ENCODE data around the gene XPO4. TPM values are rescaled to one million over a fixed set of nuclear protein-coding genes. Genes with fewer than 3 reads are reported as not detected.

XPO4 gene
- total and polyA plus RNA-seq, 2 donors (not counting 1 experiment from before 2014, with no cell fraction given): 10.5 to 17.2 TPM

GRCh38 chr13:20803180-20803965, 99.2 kb downstream of the XPO4 start:
- DNase-seq (ENCODE audit: low read depth in 2 of 2): no peak
- Histone ChIP-seq H3K9me3 (ENCODE audit: control insufficient read depth, insufficient read depth, low read depth, low read length) (no peaks in the 10 kb centered on the region), H2AFZ (ENCODE audit: low read length) (no peak overlapping the region), H3K9ac (ENCODE audit: insufficient read depth, low read length) (no peak overlapping the region), H3K4me2 (ENCODE audit: extremely low read depth, insufficient read depth, low read length) (no peak overlapping the region), H3K27me3 (ENCODE audit: control insufficient read depth, insufficient read depth, low read length) (no peaks in the 10 kb centered on the region), H3K36me3 (ENCODE audit: control insufficient read depth, insufficient read depth, low read length) (peaks cover 3% of the 10 kb centered on the region), H3K79me2 (ENCODE audit: control insufficient read depth, insufficient read depth, low read length) (no peaks in the 10 kb centered on the region), H3K4me3 (replicated peaks in 1 of 4; ENCODE audit: control extremely low read depth in 1 of 4, insufficient read depth in 1 of 4, low read depth in 3 of 4, low read length in 4 of 4) (no peak overlapping the region), H3K4me1 (ENCODE audit: control insufficient read depth, extremely low read depth, insufficient read depth, low read length) (peaks cover 3% of the 10 kb centered on the region), H3K27ac (ENCODE audit: insufficient read depth, low read length) (no peak overlapping the region), H4K20me1 (ENCODE audit: control insufficient read depth, extremely low read depth, insufficient read depth, low read length) (no peaks in the 10 kb centered on the region)
- TF ChIP-seq EZH2 (IDR thresholded peaks at IDR 0.05; ENCODE audit: low read length, missing control alignments): no peak
- TF ChIP-seq, protein P1, sequence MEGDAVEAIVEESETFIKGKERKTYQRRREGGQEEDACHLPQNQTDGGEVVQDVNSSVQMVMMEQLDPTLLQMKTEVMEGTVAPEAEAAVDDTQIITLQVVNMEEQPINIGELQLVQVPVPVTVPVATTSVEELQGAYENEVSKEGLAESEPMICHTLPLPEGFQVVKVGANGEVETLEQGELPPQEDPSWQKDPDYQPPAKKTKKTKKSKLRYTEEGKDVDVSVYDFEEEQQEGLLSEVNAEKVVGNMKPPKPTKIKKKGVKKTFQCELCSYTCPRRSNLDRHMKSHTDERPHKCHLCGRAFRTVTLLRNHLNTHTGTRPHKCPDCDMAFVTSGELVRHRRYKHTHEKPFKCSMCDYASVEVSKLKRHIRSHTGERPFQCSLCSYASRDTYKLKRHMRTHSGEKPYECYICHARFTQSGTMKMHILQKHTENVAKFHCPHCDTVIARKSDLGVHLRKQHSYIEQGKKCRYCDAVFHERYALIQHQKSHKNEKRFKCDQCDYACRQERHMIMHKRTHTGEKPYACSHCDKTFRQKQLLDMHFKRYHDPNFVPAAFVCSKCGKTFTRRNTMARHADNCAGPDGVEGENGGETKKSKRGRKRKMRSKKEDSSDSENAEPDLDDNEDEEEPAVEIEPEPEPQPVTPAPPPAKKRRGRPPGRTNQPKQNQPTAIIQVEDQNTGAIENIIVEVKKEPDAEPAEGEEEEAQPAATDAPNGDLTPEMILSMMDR (conservative IDR thresholded peaks at IDR 0.05 in 1 of 2, IDR thresholded peaks at IDR 0.05 in 1 of 2; ENCODE audit: low read depth in 1 of 2, low read length in 2 of 2): no peak

GRCh38 chr13:20801707-20802106, 100.8 kb downstream of the XPO4 start:
- TF ChIP-seq, protein P1 (conservative IDR thresholded peaks at IDR 0.05 in 1 of 2, IDR thresholded peaks at IDR 0.05 in 1 of 2; ENCODE audit: low read depth in 1 of 2, low read length in 2 of 2): no peak
- no peak for TF ChIP-seq EZH2 (IDR thresholded peaks at IDR 0.05; ENCODE audit: low read length, missing control alignments)
- DNase-seq (ENCODE audit: low read depth in 2 of 2): no peak
- Histone ChIP-seq H3K4me1 (ENCODE audit: control insufficient read depth, extremely low read depth, insufficient read depth, low read length) (peaks cover 5% of the 10 kb centered on the region), H3K79me2 (ENCODE audit: control insufficient read depth, insufficient read depth, low read length) (no peaks in the 10 kb centered on the region), H2AFZ (ENCODE audit: low read length) (no peak overlapping the region), H3K36me3 (ENCODE audit: control insufficient read depth, insufficient read depth, low read length) (no peaks in the 10 kb centered on the region), H3K9ac (ENCODE audit: insufficient read depth, low read length) (no peak overlapping the region), H3K4me2 (ENCODE audit: extremely low read depth, insufficient read depth, low read length) (no peak overlapping the region), H4K20me1 (ENCODE audit: control insufficient read depth, extremely low read depth, insufficient read depth, low read length) (no peaks in the 10 kb centered on the region), H3K27me3 (ENCODE audit: control insufficient read depth, insufficient read depth, low read length) (no peaks in the 10 kb centered on the region), H3K4me3 (replicated peaks in 1 of 4; ENCODE audit: control extremely low read depth in 1 of 4, insufficient read depth in 1 of 4, low read depth in 3 of 4, low read length in 4 of 4) (no peak overlapping the region), H3K27ac (ENCODE audit: insufficient read depth, low read length) (no peak overlapping the region), H3K9me3 (ENCODE audit: control insufficient read depth, insufficient read depth, low read depth, low read length) (no peaks in the 10 kb centered on the region)

GRCh38 chr13:20799726-20800416, 102.7 kb downstream of the XPO4 start:
- Histone ChIP-seq H3K79me2 (ENCODE audit: control insufficient read depth, insufficient read depth, low read length) (no peaks in the 10 kb centered on the region), H3K9ac (ENCODE audit: insufficient read depth, low read length) (no peak overlapping the region), H3K4me1 (ENCODE audit: control insufficient read depth, extremely low read depth, insufficient read depth, low read length) (peaks cover 5% of the 10 kb centered on the region), H2AFZ (ENCODE audit: low read length) (no peak overlapping the region), H3K4me2 (ENCODE audit: extremely low read depth, insufficient read depth, low read length) (peak overlapping the region; percentile 32), H3K4me3 (replicated peaks in 1 of 4; ENCODE audit: control extremely low read depth in 1 of 4, insufficient read depth in 1 of 4, low read depth in 3 of 4, low read length in 4 of 4) (no peak overlapping the region), H4K20me1 (ENCODE audit: control insufficient read depth, extremely low read depth, insufficient read depth, low read length) (no peaks in the 10 kb centered on the region), H3K9me3 (ENCODE audit: control insufficient read depth, insufficient read depth, low read depth, low read length) (no peaks in the 10 kb centered on the region), H3K36me3 (ENCODE audit: control insufficient read depth, insufficient read depth, low read length) (peaks cover 2% of the 10 kb centered on the region), H3K27ac (ENCODE audit: insufficient read depth, low read length) (no peak overlapping the region), H3K27me3 (ENCODE audit: control insufficient read depth, insufficient read depth, low read length) (no peaks in the 10 kb centered on the region)
- no peak for TF ChIP-seq EZH2 (IDR thresholded peaks at IDR 0.05; ENCODE audit: low read length, missing control alignments)
- TF ChIP-seq, protein P1 (conservative IDR thresholded peaks at IDR 0.05 in 1 of 2, IDR thresholded peaks at IDR 0.05 in 1 of 2; ENCODE audit: low read depth in 1 of 2, low read length in 2 of 2): no peak
- peak; percentile 44 to 69 for DNase-seq (ENCODE audit: low read depth in 2 of 2)
